ENCODE results near the gene PLOD1.

- TF ChIP-seq, protein P1, sequence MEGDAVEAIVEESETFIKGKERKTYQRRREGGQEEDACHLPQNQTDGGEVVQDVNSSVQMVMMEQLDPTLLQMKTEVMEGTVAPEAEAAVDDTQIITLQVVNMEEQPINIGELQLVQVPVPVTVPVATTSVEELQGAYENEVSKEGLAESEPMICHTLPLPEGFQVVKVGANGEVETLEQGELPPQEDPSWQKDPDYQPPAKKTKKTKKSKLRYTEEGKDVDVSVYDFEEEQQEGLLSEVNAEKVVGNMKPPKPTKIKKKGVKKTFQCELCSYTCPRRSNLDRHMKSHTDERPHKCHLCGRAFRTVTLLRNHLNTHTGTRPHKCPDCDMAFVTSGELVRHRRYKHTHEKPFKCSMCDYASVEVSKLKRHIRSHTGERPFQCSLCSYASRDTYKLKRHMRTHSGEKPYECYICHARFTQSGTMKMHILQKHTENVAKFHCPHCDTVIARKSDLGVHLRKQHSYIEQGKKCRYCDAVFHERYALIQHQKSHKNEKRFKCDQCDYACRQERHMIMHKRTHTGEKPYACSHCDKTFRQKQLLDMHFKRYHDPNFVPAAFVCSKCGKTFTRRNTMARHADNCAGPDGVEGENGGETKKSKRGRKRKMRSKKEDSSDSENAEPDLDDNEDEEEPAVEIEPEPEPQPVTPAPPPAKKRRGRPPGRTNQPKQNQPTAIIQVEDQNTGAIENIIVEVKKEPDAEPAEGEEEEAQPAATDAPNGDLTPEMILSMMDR (IDR thresholded peaks at IDR 0.05): no peak
- no peak for TF ChIP-seq POLR2AphosphoS5 (IDR thresholded peaks at IDR 0.05)
Measured at GRCh38 chr1:11948822-11949458, 14.4 kb downstream of the PLOD1 start.
